Peyer's patch (tissue), 4 donors: ENCODE results near the gene COL5A2. TPM values are rescaled to one million over a fixed set of nuclear protein-coding genes. Genes with fewer than 3 reads are reported as not detected.

ENCODE experiments used
- DNase-seq, 3 donors: peaks; one replicate each; pipeline ENCODE4 v3.0.0-alpha.2; 2017 to 2019
- H3K27ac ChIP-seq, 4 donors: fragments of 200-600 bp; sonication (generic); one replicate each; pipeline ENCODE4 v1.5.1; 2016 to 2019
- H3K27me3 ChIP-seq, 2 donors: fragments of 200-600 bp; sonication (generic); one replicate each; pipeline ENCODE4 v1.5.1; 2019
- H3K36me3 ChIP-seq, 3 donors: fragments of 200-600 bp; sonication (generic); one replicate each; pipeline ENCODE4 v1.5.1; 2016 to 2019
- H3K4me1 ChIP-seq, 4 donors: fragments of 200-600 bp; sonication (generic); one replicate each; pipeline ENCODE4 v1.5.1; 2016 to 2019
- H3K4me3 ChIP-seq, 4 donors: fragments of 200-600 bp; sonication (generic); 1 replicate in 3 of 4; 2 replicates in 1 of 4; pipeline ENCODE4 v1.5.1; 2016 to 2019; ENCODE audit warnings: mild to moderate bottlenecking in 1 of 4
- H3K9me3 ChIP-seq, 4 donors: fragments of 200-600 bp; sonication (generic); one replicate each; pipeline ENCODE4 v1.5.1; 2016 to 2019; ENCODE audit warnings: mild to moderate bottlenecking in 1 of 4
- POLR2A ChIP-seq, 2 donors: fragments of 450-650 bp; IDR thresholded peaks; one replicate each; pipeline ENCODE4 v1.5.1; 2017; ENCODE audit warnings: antibody characterized with exemption in 2 of 2, mild to moderate bottlenecking in 2 of 2, moderate library complexity in 2 of 2
- total RNA-seq, 4 donors: library from RNA; depleted of rRNA; stranded (reverse); fragments of >200 nt; gene quantifications; one replicate each; pipeline ENCODE4 v1.1.0, GENCODE V29; 2016
- TF ChIP-seq, protein P1 (sequence below), 6 experiments: fragments of 450-650 bp in 4 of 6; fragments of 200-600 bp in 2 of 6; sonication (generic) in 1 of 6; IDR thresholded peaks; one replicate each; pipeline ENCODE4 v1.5.1; 2017 to 2019; ENCODE audit warnings: antibody characterized with exemption in 6 of 6, mild to moderate bottlenecking in 3 of 6, moderate library complexity in 1 of 6

Gene COL5A2
- total RNA-seq, 4 donors from 2014 or later: 10.2 to 53.6 (median 12.2) TPM

DNA sequence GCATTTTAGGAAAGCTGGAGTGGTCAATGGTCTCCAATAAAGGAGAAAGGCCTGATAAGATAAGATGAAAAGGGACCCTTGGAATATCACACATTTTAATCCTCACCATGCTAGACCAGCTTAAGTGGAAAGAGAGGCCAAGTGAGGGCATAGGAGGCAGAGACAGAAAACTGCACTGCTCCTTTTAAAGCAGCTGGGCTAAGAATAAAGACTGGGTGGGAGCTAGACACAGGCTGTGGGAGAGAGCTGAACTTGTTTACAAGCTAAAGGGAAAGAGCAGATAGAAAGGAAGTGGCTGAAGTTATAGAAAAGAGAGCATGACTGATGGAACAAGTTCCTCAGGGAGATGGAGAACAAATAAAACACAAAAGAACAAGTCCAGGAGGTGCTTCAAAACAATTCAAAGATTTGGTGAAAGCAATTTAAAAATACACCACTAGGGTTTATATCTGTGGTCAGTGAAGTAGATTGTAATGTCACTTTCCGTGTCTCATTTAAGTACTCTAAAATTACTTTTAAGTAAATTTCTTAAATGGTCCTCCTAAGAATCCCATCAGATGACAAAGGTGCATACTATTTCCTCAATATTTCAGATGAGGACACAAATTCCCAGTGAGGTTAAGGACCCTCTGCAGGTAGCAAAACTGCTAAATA, 7.5 kb downstream of the COL5A2 start:
- Histone ChIP-seq H3K36me3 (no peaks in the 10 kb centered on the region), H3K27me3 (no peaks in the 10 kb centered on the region), H3K4me1 (peaks cover 0 to 8% (median 0%) of the 10 kb centered on the region in 4 donors), H3K9me3 (no peaks in the 10 kb centered on the region), H3K27ac (peak overlapping the region in 1 of 4 donors; percentile 34), H3K4me3 (no peak overlapping the region)
- TF ChIP-seq POLR2A (IDR thresholded peaks at IDR 0.05): no peak
- no peak for DNase-seq

DNA sequence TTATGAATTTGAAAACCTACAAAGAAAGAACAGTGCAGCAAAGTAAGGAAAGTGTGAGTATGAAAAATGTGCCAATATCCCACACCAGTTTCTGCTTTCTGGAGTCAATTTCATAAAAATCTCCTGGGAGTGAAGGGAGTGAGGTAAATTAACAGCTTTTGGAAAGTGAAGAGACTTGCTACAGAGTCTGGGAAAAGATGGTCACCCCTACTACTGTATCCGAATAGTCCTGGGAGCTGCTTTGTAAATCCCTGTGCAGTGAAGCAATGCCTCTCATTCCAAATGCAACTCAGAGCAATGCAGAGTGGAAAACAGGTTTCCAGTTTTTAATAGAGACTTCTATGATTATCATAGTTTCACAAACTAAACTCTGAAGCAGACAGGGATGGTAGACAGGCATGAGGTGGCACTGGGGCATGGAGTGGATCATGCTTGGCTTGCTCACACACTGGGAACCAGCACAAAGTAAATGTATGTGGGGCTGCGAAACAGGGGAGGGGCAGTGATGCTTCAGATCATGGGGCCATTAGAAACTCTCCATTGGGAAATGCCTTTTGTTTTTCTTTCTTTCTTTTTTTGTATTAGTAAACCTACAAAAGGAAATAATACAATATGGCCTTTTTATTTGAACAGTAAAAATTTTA, 10.6 kb downstream of the COL5A2 start:
- Histone ChIP-seq H3K27me3 (no peaks in the 10 kb centered on the region), H3K9me3 (no peaks in the 10 kb centered on the region), H3K36me3 (no peaks in the 10 kb centered on the region), H3K4me3 (no peak overlapping the region), H3K27ac (no peak overlapping the region), H3K4me1 (peaks cover 0 to 8% (median 0%) of the 10 kb centered on the region in 4 donors)
- no peak for TF ChIP-seq POLR2A (IDR thresholded peaks at IDR 0.05)
- TF ChIP-seq, protein P1, sequence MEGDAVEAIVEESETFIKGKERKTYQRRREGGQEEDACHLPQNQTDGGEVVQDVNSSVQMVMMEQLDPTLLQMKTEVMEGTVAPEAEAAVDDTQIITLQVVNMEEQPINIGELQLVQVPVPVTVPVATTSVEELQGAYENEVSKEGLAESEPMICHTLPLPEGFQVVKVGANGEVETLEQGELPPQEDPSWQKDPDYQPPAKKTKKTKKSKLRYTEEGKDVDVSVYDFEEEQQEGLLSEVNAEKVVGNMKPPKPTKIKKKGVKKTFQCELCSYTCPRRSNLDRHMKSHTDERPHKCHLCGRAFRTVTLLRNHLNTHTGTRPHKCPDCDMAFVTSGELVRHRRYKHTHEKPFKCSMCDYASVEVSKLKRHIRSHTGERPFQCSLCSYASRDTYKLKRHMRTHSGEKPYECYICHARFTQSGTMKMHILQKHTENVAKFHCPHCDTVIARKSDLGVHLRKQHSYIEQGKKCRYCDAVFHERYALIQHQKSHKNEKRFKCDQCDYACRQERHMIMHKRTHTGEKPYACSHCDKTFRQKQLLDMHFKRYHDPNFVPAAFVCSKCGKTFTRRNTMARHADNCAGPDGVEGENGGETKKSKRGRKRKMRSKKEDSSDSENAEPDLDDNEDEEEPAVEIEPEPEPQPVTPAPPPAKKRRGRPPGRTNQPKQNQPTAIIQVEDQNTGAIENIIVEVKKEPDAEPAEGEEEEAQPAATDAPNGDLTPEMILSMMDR (IDR thresholded peaks at IDR 0.05): no peak
- no peak for DNase-seq

DNA sequence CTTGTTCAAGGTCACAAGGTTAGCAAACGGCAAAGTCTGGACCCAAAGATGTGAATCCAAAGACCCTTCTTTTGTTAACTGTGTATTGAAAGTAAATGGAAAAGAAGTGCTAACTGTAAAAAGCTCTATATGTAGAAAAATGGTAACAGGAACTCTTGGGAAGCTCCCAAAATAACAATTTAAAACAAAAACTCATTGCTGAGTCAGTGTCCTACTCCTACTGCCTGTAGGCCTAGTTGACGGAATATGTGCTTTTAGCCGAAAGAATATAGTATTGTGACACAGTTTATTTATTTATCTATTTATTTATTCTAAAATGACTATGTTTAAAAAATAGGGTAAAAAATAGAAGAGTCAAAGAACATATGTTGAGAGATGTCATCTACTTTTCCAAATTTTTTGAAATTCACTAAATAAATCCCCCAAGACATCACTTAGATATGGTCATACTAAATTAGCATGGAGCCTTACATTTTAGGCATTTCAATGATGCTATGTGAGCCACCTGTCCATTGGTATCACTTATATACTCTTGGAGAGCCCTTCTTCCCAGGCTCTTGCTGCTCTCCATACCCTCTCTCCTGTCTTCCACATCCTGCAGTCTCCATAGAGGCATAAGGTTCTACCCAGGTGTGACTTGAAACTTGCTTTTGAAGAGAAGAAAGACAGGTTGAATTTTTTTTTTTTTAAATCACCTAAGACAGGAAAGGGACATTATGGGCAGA, 13.7 kb downstream of the COL5A2 start:
- TF ChIP-seq, protein P1 (IDR thresholded peaks at IDR 0.05): no peak
- no peak for TF ChIP-seq POLR2A (IDR thresholded peaks at IDR 0.05)
- Histone ChIP-seq H3K4me1 (peaks cover 0 to 8% (median 0%) of the 10 kb centered on the region in 4 donors), H3K36me3 (no peaks in the 10 kb centered on the region), H3K9me3 (no peaks in the 10 kb centered on the region), H3K27ac (no peak overlapping the region), H3K4me3 (no peak overlapping the region), H3K27me3 (no peaks in the 10 kb centered on the region)
- DNase-seq: no peak

DNA sequence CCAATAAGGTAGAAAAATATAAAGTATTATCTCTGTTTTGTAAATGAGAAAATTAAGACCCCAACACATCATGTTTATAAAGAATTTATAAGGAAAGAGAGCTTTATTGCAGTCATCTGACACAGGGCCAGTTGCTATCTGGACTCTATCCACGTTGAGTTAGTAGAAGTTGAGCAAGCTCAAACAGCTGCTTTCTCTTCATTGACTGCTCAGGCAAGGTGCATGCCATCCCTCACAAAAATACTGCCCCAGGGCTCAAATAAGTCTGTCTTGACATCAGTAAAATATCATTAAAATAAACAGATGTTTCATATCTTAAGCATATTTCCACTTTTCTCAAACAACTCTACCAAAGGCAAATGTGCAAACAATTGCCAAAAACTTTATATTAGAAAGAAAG, 14.8 kb downstream of the COL5A2 start:
- TF ChIP-seq POLR2A (IDR thresholded peaks at IDR 0.05): no peak
- TF ChIP-seq, protein P1 (IDR thresholded peaks at IDR 0.05): no peak
- no peak overlapping the region for H3K4me3 ChIP-seq
- DNase-seq: no peak
- no peaks in the 10 kb centered on the region for H3K36me3 ChIP-seq
- H3K27ac ChIP-seq: no peak overlapping the region
- no peaks in the 10 kb centered on the region for H3K27me3 ChIP-seq
- no peaks in the 10 kb centered on the region for H3K9me3 ChIP-seq
- H3K4me1 ChIP-seq: peaks cover 0 to 8% (median 0%) of the 10 kb centered on the region in 4 donors

DNA sequence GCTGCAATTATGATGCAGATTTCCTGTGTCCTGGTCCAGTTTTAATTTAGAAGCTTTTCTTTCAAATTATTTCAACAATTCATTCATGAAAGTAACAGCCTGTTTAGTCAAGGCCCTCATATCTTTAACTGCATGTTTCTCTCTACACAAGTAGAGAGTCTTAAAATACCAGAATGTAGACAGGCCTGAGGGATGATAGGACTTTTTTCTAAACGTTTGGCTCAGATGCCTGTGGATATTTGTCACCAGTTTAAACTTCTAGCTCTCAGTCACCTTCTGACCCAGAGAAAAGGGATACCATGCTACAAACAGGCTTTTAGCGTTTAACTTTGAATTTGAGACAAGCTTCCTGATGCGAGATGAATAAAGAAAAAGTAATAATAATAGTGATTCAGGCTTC, 15.7 kb downstream of the COL5A2 start:
- Histone ChIP-seq H3K27me3 (no peaks in the 10 kb centered on the region), H3K9me3 (no peaks in the 10 kb centered on the region), H3K4me1 (peaks cover 0 to under 1% (median 0%) of the 10 kb centered on the region in 4 donors), H3K4me3 (no peak overlapping the region), H3K36me3 (no peaks in the 10 kb centered on the region), H3K27ac (peak overlapping the region in 1 of 4 donors; percentile 5)
- TF ChIP-seq, protein P1 (IDR thresholded peaks at IDR 0.05): no peak
- TF ChIP-seq POLR2A (IDR thresholded peaks at IDR 0.05): no peak
- DNase-seq: no peak

DNA sequence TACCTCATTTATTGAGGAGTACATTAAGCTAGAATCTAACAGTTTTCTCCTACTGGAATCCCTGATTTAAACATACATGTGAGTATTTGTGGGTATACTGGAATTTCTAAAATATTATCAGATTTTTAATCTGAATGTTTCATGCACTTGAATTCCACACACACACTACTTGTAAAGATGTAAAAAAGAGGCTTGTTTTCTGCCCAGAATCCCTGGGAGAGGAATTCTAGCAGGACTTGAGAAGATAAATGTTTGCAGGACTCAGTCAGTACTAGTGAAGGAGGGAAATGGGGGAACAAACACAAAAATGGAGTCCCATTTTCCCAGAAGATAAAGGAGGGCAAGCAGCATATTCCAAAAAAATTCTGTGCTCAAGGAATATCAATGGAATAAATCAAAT, 17.0 kb downstream of the COL5A2 start:
- Histone ChIP-seq H3K27ac (no peak overlapping the region), H3K4me3 (no peak overlapping the region), H3K4me1 (no peaks in the 10 kb centered on the region), H3K9me3 (no peaks in the 10 kb centered on the region), H3K36me3 (no peaks in the 10 kb centered on the region), H3K27me3 (no peaks in the 10 kb centered on the region)
- DNase-seq: no peak
- no peak for TF ChIP-seq POLR2A (IDR thresholded peaks at IDR 0.05)
- TF ChIP-seq, protein P1 (IDR thresholded peaks at IDR 0.05): no peak
